MCF 10A (cell line): ENCODE results near the gene RECK. TPM values are rescaled to one million over a fixed set of nuclear protein-coding genes. Genes with fewer than 3 reads are reported as not detected.

Experiments used
- BruUV-seq: library from RNA; stranded (reverse); fragments of 400-500 nt; replicated peaks from 2 replicates; lab custom pipeline; 2021; lab: Mats Ljungman, UMichigan
- CTCF ChIA-PET: fragments of 300-600 bp; sonication (Branson Sonifier 250); formaldehyde crosslinking; extraction: SDS; loops from one replicate; lab custom pipeline; 2021; ENCODE audit warnings: antibody characterized with exemption, inconsistent platforms; lab: Yijun Ruan, JAX
- POLR2A ChIA-PET: fragments of 300-600, 350-650 bp; sonication (Branson Sonifier 250); formaldehyde crosslinking; extraction: SDS; loops from one replicate; lab custom pipeline; 2020; ENCODE audit warnings: antibody characterized with exemption, inconsistent platforms; lab: Yijun Ruan, JAX
- DNase-seq: peaks from one replicate; pipeline ENCODE4 v3.0.0-alpha.2; 2018; ENCODE audit not compliant: unreplicated experiment
- H3K27ac Mint-ChIP-seq: one replicate; pipeline ENCODE4 v1.8.0; 2022; ENCODE audit warnings: mild to moderate bottlenecking, low read depth, mixed read lengths; ENCODE audit not compliant: unreplicated experiment
- H3K27me3 Mint-ChIP-seq: one replicate; pipeline ENCODE4 v1.8.0; 2022; ENCODE audit warnings: mixed read lengths; ENCODE audit not compliant: insufficient read depth, unreplicated experiment
- H3K36me3 Mint-ChIP-seq: one replicate; pipeline ENCODE4 v1.8.0; 2022; ENCODE audit warnings: mild to moderate bottlenecking, moderate library complexity, mixed read lengths; ENCODE audit not compliant: insufficient read depth, unreplicated experiment
- H3K4me1 Mint-ChIP-seq: one replicate; pipeline ENCODE4 v1.8.0; 2022; ENCODE audit warnings: mixed read lengths; ENCODE audit not compliant: insufficient read depth, unreplicated experiment
- H3K4me3 Mint-ChIP-seq: one replicate; pipeline ENCODE4 v1.8.0; 2022; ENCODE audit warnings: mild to moderate bottlenecking, moderate library complexity, mixed read lengths; ENCODE audit not compliant: unreplicated experiment
- H3K9me3 Mint-ChIP-seq: one replicate; pipeline ENCODE4 v1.8.0; 2022; ENCODE audit warnings: mixed read lengths; ENCODE audit not compliant: unreplicated experiment
- intact Hi-C: fragments of 100-400 bp; cut with micrococcal nuclease; formaldehyde crosslinking; loops from 2 replicates; pipeline ENCODE4 v1.14.1; 2022
- total RNA-seq: library from RNA; stranded (reverse); gene quantifications from 2 replicates; pipeline ENCODE4 v1.2.3, GENCODE V29; 2022
- TF ChIP-seq, protein P1 (sequence below): fragments of 200-600 bp; IDR thresholded peaks from one replicate; pipeline ENCODE4 v1.8.0; 2022; ENCODE audit warnings: antibody characterized with exemption, mild to moderate bottlenecking; ENCODE audit not compliant: unreplicated experiment

RECK gene
- total RNA-seq, 1 experiment from 2014 or later, result 3.7 TPM

- Mint-ChIP-seq H3K36me3 (no peaks in the 10 kb centered on the region), H3K4me3 (no peak overlapping the region), H3K27ac (no peak overlapping the region), H3K27me3 (no peaks in the 10 kb centered on the region), H3K9me3 (no peaks in the 10 kb centered on the region), H3K4me1 (no peaks in the 10 kb centered on the region)
- DNase-seq, result no peak
- intact Hi-C loops, result no loop called here
- TF ChIP-seq, protein P1, sequence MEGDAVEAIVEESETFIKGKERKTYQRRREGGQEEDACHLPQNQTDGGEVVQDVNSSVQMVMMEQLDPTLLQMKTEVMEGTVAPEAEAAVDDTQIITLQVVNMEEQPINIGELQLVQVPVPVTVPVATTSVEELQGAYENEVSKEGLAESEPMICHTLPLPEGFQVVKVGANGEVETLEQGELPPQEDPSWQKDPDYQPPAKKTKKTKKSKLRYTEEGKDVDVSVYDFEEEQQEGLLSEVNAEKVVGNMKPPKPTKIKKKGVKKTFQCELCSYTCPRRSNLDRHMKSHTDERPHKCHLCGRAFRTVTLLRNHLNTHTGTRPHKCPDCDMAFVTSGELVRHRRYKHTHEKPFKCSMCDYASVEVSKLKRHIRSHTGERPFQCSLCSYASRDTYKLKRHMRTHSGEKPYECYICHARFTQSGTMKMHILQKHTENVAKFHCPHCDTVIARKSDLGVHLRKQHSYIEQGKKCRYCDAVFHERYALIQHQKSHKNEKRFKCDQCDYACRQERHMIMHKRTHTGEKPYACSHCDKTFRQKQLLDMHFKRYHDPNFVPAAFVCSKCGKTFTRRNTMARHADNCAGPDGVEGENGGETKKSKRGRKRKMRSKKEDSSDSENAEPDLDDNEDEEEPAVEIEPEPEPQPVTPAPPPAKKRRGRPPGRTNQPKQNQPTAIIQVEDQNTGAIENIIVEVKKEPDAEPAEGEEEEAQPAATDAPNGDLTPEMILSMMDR, result no peak
- CTCF ChIA-PET, result interaction anchor here (0.5 to 7.0 kb wide), 4 partner anchors 13 to 356 kb away, joined by 3 to 42 read pairs (median 3); no protein-coding TSS in a partner anchor
- BruUV-seq, result no TSS peak
- POLR2A ChIA-PET, result interaction anchor here (1.2 kb wide), 1 partner anchor 39 kb away, joined by 3 read pairs; no protein-coding TSS in a partner anchor
These were observed 77.3 kb downstream of the RECK start for GRCh38 chr9:36113999-36114398.

DNA sequence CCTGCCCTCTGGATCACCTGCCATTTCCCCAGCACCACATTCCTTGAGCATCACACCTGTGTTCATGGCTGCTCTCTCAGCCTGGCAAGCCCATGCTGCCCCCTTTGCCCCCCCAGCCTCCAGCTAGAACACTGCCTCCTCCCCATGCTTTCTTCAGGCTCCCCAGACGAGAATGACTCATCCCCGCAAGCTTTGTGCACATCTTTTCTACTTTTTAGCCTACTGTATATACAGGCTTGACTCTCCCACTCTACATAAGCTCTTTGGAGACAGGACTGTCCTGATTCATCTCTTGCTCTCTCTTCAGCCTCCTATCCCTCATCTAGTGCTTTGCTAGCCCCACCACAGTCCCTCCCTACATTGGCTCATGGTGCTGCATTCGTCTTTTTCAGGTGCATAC is 79.9 kb downstream of the RECK start:
- Mint-ChIP-seq H3K9me3 (no peaks in the 10 kb centered on the region), H3K27me3 (no peaks in the 10 kb centered on the region), H3K4me3 (no peak overlapping the region), H3K27ac (no peak overlapping the region), H3K36me3 (no peaks in the 10 kb centered on the region), H3K4me1 (no peaks in the 10 kb centered on the region)
- ChIA-PET POLR2A (interaction anchor here (1.6 to 1.7 kb wide), 2 partner anchors 12 to 74 kb away, joined by 4 to 6 read pairs; partner anchors contain the start of gene CLTA), CTCF (interaction anchor here (1.4 to 7.0 kb wide), 2 partner anchors 12 to 15 kb away, joined by 4 to 42 read pairs; no protein-coding TSS in a partner anchor)
- no peak for DNase-seq
- no TSS peak for BruUV-seq
- TF ChIP-seq, protein P1, result no peak
- intact Hi-C loops, result no loop called here

- DNase-seq, result no peak
- Mint-ChIP-seq H3K4me3 (no peak overlapping the region), H3K36me3 (no peaks in the 10 kb centered on the region), H3K27ac (no peak overlapping the region), H3K4me1 (no peaks in the 10 kb centered on the region), H3K9me3 (no peaks in the 10 kb centered on the region), H3K27me3 (no peaks in the 10 kb centered on the region)
- BruUV-seq, result no TSS peak
- POLR2A ChIA-PET, result interaction anchor here (0.6 kb wide), 1 partner anchor 46 kb away, joined by 3 read pairs; no protein-coding TSS in a partner anchor
- TF ChIP-seq, protein P1, result no peak
- CTCF ChIA-PET, result no interaction called here
- intact Hi-C loops, result no loop called here
These were observed 81.5 kb downstream of the RECK start for GRCh38 chr9:36118201-36118600.

GRCh38 chr9:36118706-36119105 is 82.0 kb downstream of the RECK start:
- TF ChIP-seq, protein P1, result no peak
- no TSS peak for BruUV-seq
- H3K36me3 Mint-ChIP-seq, result no peaks in the 10 kb centered on the region

More at GRCh38 chr9:36118706-36119105, 82.0 kb downstream of the RECK start:
- Mint-ChIP-seq H3K9me3 (no peaks in the 10 kb centered on the region), H3K27me3 (no peaks in the 10 kb centered on the region), H3K4me3 (no peak overlapping the region), H3K27ac (no peak overlapping the region), H3K4me1 (no peaks in the 10 kb centered on the region)
- intact Hi-C loops, result no loop called here
- ChIA-PET POLR2A (interaction anchor here (0.6 kb wide), 1 partner anchor 45 kb away, joined by 3 read pairs; no protein-coding TSS in a partner anchor), CTCF (interaction anchor here (1.8 kb wide), 1 partner anchor 17 kb away, joined by 8 read pairs; no protein-coding TSS in a partner anchor)
- DNase-seq, result no peak
